Ovary (tissue), 9 donors: Measurements from ENCODE around the gene RAVER2. TPM values are rescaled to one million over a fixed set of nuclear protein-coding genes. Genes with fewer than 3 reads are reported as not detected.

Source experiments
- DNase-seq, 5 donors: peaks; one replicate each; pipeline ENCODE4 v3.0.0-alpha.2; 2019 to 2020
- H3K27ac ChIP-seq, 2 donors: fragments of 200-600 bp; one replicate each; pipeline versions ENCODE4 v1.5.1 to v1.8.0; 2019 to 2022
- H3K27me3 ChIP-seq: fragments of 200-600 bp; one replicate; pipeline ENCODE4 v1.8.0; 2022
- H3K36me3 ChIP-seq: fragments of 200-600 bp; sonication (generic); one replicate; pipeline ENCODE4 v1.5.1; 2019
- H3K4me1 ChIP-seq: one replicate; pipeline ENCODE4 v1.8.1; 2013; ENCODE audit warnings: mild to moderate bottlenecking, moderate library complexity; ENCODE audit not compliant: insufficient read depth
- H3K4me3 ChIP-seq: fragments of 200-600 bp; sonication (generic); one replicate; pipeline ENCODE4 v1.5.1; 2017
- H3K9me3 ChIP-seq, 2 donors: fragments of 200-600 bp in 1 of 2; sonication (generic) in 1 of 2; one replicate each; pipeline versions ENCODE4 v1.5.1 to v1.8.1; 2013 to 2019; ENCODE audit warnings: mild to moderate bottlenecking in 1 of 2, moderate library complexity in 1 of 2
- CTCF ChIP-seq, 3 donors: fragments of 450-650 bp in 2 of 3; fragments of 200-600 bp in 1 of 3; IDR thresholded peaks; one replicate each; pipeline versions ENCODE4 v1.5.1 to v1.8.0; 2016 to 2022; ENCODE audit warnings: antibody characterized with exemption in 3 of 3, mild to moderate bottlenecking in 1 of 3
- EP300 ChIP-seq: sonication (generic); formaldehyde crosslinking; IDR thresholded peaks from one replicate; pipeline ENCODE4 v1.6.1; 2017; ENCODE audit warnings: antibody characterized with exemption
- POLR2A ChIP-seq: fragments of 450-650 bp; IDR thresholded peaks from one replicate; pipeline ENCODE4 v1.6.1; 2017; ENCODE audit warnings: antibody characterized with exemption, mild to moderate bottlenecking, moderate library complexity
- WGBS, 3 donors: extraction: QIAGEN DNeasy Blood & Tissue Kit in 1 of 3; methylation state at CpG; one replicate each; pipeline versions ENCODE4 v1.1.5 to v1.1.7; 2013 to 2017; 5-methylcytosine and 5-hydroxymethylcytosine counted together
- intact Hi-C, 4 donors: fragments of 100-400 bp; cut with DNase I; formaldehyde crosslinking; loops; one replicate each; pipeline versions ENCODE4 v1.11.0 to v1.15.1; 2022 to 2023
- polyA plus RNA-seq, 2 donors: library from polyadenylated mRNA; stranded (reverse); fragments of 200-250 nt in 1 of 2; fragments of 350-450 nt in 1 of 2; fragmentation: Illumina TruSeq in 1 of 2; extraction: RNeasy Lipid Tissue Mini Kit (QIAGEN cat#74804) in 1 of 2; gene quantifications; one replicate each; pipeline ENCODE4 v1.2.3, GENCODE V29; 2013 to 2014
- total RNA-seq, 7 donors: library from RNA; depleted of rRNA in 2 of 7; stranded (reverse); fragments of >200 nt in 2 of 7; fragmentation: NEBNext Ultra II Directional in 3 of 7; extraction: Animal tissue kit (Norgen Biotek cat#: 25700) in 3 of 7; gene quantifications; one replicate each; pipeline versions ENCODE4 v1.1.0 to v1.2.4, GENCODE V29; 2016 to 2023
- donor health status: DM: no; HTN: no; CAD: no; lungs with moderate emphysema.
- donor health status: DM: no; HTN: no; CAD: no.
- donor health status: Bipolar disorder and iron deficiency.
- donor health status: DM: yes; HTN: yes; CAD: no.
- donor health status: DM: no; HTN: no; CAD: no.
- donor health status: DM: yes; HTN: yes; CAD: no.

The RAVER2 gene
- total and polyA plus RNA-seq, 9 donors: 5.0 to 10.7 (median 7.9) TPM

GRCh38 chr1:64745181-64745985, 508 bp downstream of the RAVER2 start:
- Histone ChIP-seq H3K9me3 (no peaks in the 10 kb centered on the region), H3K27me3 (no peaks in the 10 kb centered on the region), H3K27ac (peak overlapping the region; percentile 58 to 65), H3K36me3 (no peaks in the 10 kb centered on the region), H3K4me1 (no peaks in the 10 kb centered on the region), H3K4me3 (peak overlapping the region; percentile 85)
- intact Hi-C loops: no loop called here
- 1% methylated on average over 35 to 67 of the region's 67 CpGs for WGBS, 3 donors
- peak; percentile 12 to 38 (median 31) for DNase-seq
- no peak for TF ChIP-seq POLR2A
- TF ChIP-seq EP300: no peak
- no peak for TF ChIP-seq CTCF (IDR thresholded peaks at IDR 0.05)

- intact Hi-C loops: no loop called here
- H3K27me3 ChIP-seq: no peaks in the 10 kb centered on the region
- H3K36me3 ChIP-seq: no peaks in the 10 kb centered on the region
- no peak for TF ChIP-seq CTCF (IDR thresholded peaks at IDR 0.05)
- peak overlapping the region in 1 of 2 donors; percentile 58 for H3K27ac ChIP-seq
- no peak for DNase-seq
- WGBS, 3 donors: 48 to 53% (median 49%) methylated on average over 8 of the region's 8 CpGs
- no peaks in the 10 kb centered on the region for H3K9me3 ChIP-seq
- peak overlapping the region; percentile 85 for H3K4me3 ChIP-seq
- no peaks in the 10 kb centered on the region for H3K4me1 ChIP-seq
Measured at GRCh38 chr1:64745986-64746940, 1.4 kb downstream of the RAVER2 start.

- Histone ChIP-seq H3K27ac (no peak overlapping the region), H3K4me3 (no peak overlapping the region), H3K9me3 (no peaks in the 10 kb centered on the region), H3K4me1 (no peaks in the 10 kb centered on the region), H3K36me3 (no peaks in the 10 kb centered on the region), H3K27me3 (no peaks in the 10 kb centered on the region)
- intact Hi-C loops: no loop called here
- no peak for TF ChIP-seq CTCF (IDR thresholded peaks at IDR 0.05)
- TF ChIP-seq EP300: no peak
- TF ChIP-seq POLR2A: no peak
- DNase-seq: no peak
- 80 to 87% (median 83%) methylated on average over 3 of the region's 3 CpGs for WGBS, 3 donors
Measured at GRCh38 chr1:64748222-64748621, 3.3 kb downstream of the RAVER2 start.

GRCh38 chr1:64748706-64749105, 3.8 kb downstream of the RAVER2 start:
- intact Hi-C loops: no loop called here
- DNase-seq: no peak
- TF ChIP-seq EP300 (no peak), POLR2A (no peak)
- Histone ChIP-seq H3K4me3 (no peak overlapping the region), H3K36me3 (no peaks in the 10 kb centered on the region), H3K9me3 (no peaks in the 10 kb centered on the region), H3K4me1 (no peaks in the 10 kb centered on the region), H3K27ac (no peak overlapping the region), H3K27me3 (no peaks in the 10 kb centered on the region)
- 71 to 77% (median 76%) methylated on average over 5 of the region's 5 CpGs for WGBS, 3 donors
